Airway epithelial cell (primary cell): ENCODE results near the gene OR51B4. TPM values are rescaled to one million over a fixed set of nuclear protein-coding genes. Genes with fewer than 3 reads are reported as not detected.

ENCODE experiments used
- total RNA-seq: library from RNA; depleted of rRNA; stranded (reverse); fragments of >200 nt; gene quantifications from 2 replicates; pipeline ENCODE4 v1.2.3, GENCODE V29; 2015

OR51B4 gene
- total RNA-seq: not detected in 2 replicates

GRCh38 chr11:5301846-5302245 lies at the start of gene OR51B4:
Gene OR51B4 (minus strand): TSS chr11:5301946. CDS start chr11:5301946, 0 bp downstream.

GRCh38 chr11:5351208-5351607 lies 49.5 kb upstream of the OR51B4 start, which contains the start of gene OR51B6:
Gene OR51B6 (plus strand): TSS chr11:5351508. CDS start chr11:5351508, 0 bp downstream.

GRCh38 chr11:5343474-5344335 lies 42.0 kb upstream of the OR51B4 start, which contains the start of gene OR51B5:
Gene OR51B5 (minus strand): TSS chr11:5343524. CDS start chr11:5343524, 0 bp downstream.

GRCh38 chr11:5324197-5324596 lies 22.5 kb upstream of the OR51B4 start, which contains the start of gene OR51B2:
Gene OR51B2 (minus strand): TSS chr11:5324297. CDS start chr11:5324297, 0 bp downstream.

GRCh38 chr11:5269715-5270147 lies 32.0 kb downstream of the OR51B4 start, which contains the start of gene HBE1:
Gene HBE1 (minus strand): TSS chr11:5269945. CDS start chr11:5269890, 55 bp downstream.

GRCh38 chr11:5254646-5255413 lies 46.9 kb downstream of the OR51B4 start, which contains the start of gene HBG2:
Gene HBG2 (minus strand): TSS chr11:5254781. CDS start chr11:5254728, 53 bp downstream.

Other genes with a start within 250 kb of the OR51B4 start
- gene OR52E2, start 242.3 kb downstream of the OR51B4 start, total RNA-seq: not detected in 2 replicates
- not detected in 2 replicates for gene OR52E1, start 232.4 kb downstream of the OR51B4 start, total RNA-seq
- gene OR52A5, start 163.6 kb downstream of the OR51B4 start, total RNA-seq: not detected in 2 replicates
- not detected in 2 replicates for gene OR52A1, start 147.2 kb downstream of the OR51B4 start, total RNA-seq
- gene OR51V1, start 101.3 kb downstream of the OR51B4 start, total RNA-seq: not detected in 2 replicates
- not detected in 2 replicates for gene HBB, start 74.9 kb downstream of the OR51B4 start, total RNA-seq
- gene HBD, start 67.5 kb downstream of the OR51B4 start, total RNA-seq: not detected in 2 replicates
- gene HBG1, start 52.1 kb downstream of the OR51B4 start, total RNA-seq: not detected in 2 replicates
- not detected in 2 replicates for gene HBG2, start 47.2 kb downstream of the OR51B4 start, total RNA-seq
- gene HBE1, start 32.0 kb downstream of the OR51B4 start, total RNA-seq: not detected in 2 replicates
- gene OR51B2, start 22.4 kb upstream of the OR51B4 start, total RNA-seq: not detected in 2 replicates
- not detected in 2 replicates for gene OR51B5, start 41.6 kb upstream of the OR51B4 start, total RNA-seq
- not detected in 2 replicates for gene OR51B6, start 49.6 kb upstream of the OR51B4 start, total RNA-seq
- not detected in 2 replicates for gene OR51M1, start 81.9 kb upstream of the OR51B4 start, total RNA-seq
- not detected in 2 replicates for gene OR51Q1, start 120.2 kb upstream of the OR51B4 start, total RNA-seq
- gene OR51I1, start 139.6 kb upstream of the OR51B4 start, total RNA-seq: not detected in 2 replicates
- gene OR51I2, start 147.4 kb upstream of the OR51B4 start, total RNA-seq: not detected in 2 replicates
- gene OR52D1, start 186.7 kb upstream of the OR51B4 start, total RNA-seq: not detected in 2 replicates
- not detected in 2 replicates for gene UBQLN3, start 208.0 kb upstream of the OR51B4 start, total RNA-seq
- gene UBQLNL, start 214.8 kb upstream of the OR51B4 start, total RNA-seq: not detected in 2 replicates
- not detected in 2 replicates for gene OR52H1, start 246.6 kb upstream of the OR51B4 start, total RNA-seq